ENCODE results near the gene PSEN2. TPM values are rescaled to one million over a fixed set of nuclear protein-coding genes. Genes with fewer than 3 reads are reported as not detected.
A peak's percentile ranks its signal among the peaks of the same experiment; 100 is the strongest.
"Not testable (repeated sequence)": the region's sequence is repeated elsewhere in the genome, so short reads cannot be mapped to it uniquely, and the experiment has no call there.

Gene PSEN2
- total and polyA plus RNA-seq, 4 donors: 11.2 to 15.7 (median 13.3) TPM

GRCh38 chr1:226929260-226930111 lies 59.1 kb downstream of the PSEN2 start:
- H3K27me3 ChIP-seq (ENCODE audit: control insufficient read depth in 1 of 2, insufficient read depth in 2 of 2, low read length in 1 of 2); H3K9me3 ChIP-seq (ENCODE audit: control insufficient read depth, low read length); intact Hi-C loops (cut with DNase I); H3K4me3 ChIP-seq (ENCODE audit: low read length in 2 of 2); H3K36me3 ChIP-seq (ENCODE audit: control insufficient read depth in 1 of 2, insufficient read depth in 2 of 2, low read length in 1 of 2); ATAC-seq (ENCODE audit: low FRiP score); DNase-seq; H3K4me1 ChIP-seq (ENCODE audit: control insufficient read depth in 1 of 2, insufficient read depth in 2 of 2, low read length in 2 of 2); H3K27ac ChIP-seq (ENCODE audit: low read depth in 1 of 2, low read length in 2 of 2): not testable (repeated sequence)
- WGBS, 2 donors: 93 to 98% methylated on average over 5 of the region's 5 CpGs

GRCh38 chr1:226934483-226935237 lies 64.2 kb downstream of the PSEN2 start:
- Histone ChIP-seq H3K4me3 (ENCODE audit: low read length in 2 of 2) (no peak overlapping the region), H3K27me3 (ENCODE audit: control insufficient read depth in 1 of 2, insufficient read depth in 2 of 2, low read length in 1 of 2) (no peaks in the 10 kb centered on the region), H3K4me1 (ENCODE audit: control insufficient read depth in 1 of 2, insufficient read depth in 2 of 2, low read length in 2 of 2) (no peaks in the 10 kb centered on the region), H3K9me3 (ENCODE audit: control insufficient read depth, low read length) (no peaks in the 10 kb centered on the region), H3K36me3 (ENCODE audit: control insufficient read depth in 1 of 2, insufficient read depth in 2 of 2, low read length in 1 of 2) (no peaks in the 10 kb centered on the region), H3K27ac (ENCODE audit: low read depth in 1 of 2, low read length in 2 of 2) (no peak overlapping the region)
- 65 to 99% methylated on average over 3 of the region's 3 CpGs for WGBS, 2 donors
- ATAC-seq (ENCODE audit: low FRiP score) (no peak), DNase-seq (no peak)
- intact Hi-C loops (cut with DNase I): no loop called here

GRCh38 chr1:226937940-226938725 lies 67.7 kb downstream of the PSEN2 start:
- no peaks in the 10 kb centered on the region for H3K27me3 ChIP-seq (ENCODE audit: control insufficient read depth in 1 of 2, insufficient read depth in 2 of 2, low read length in 1 of 2)
- H3K36me3 ChIP-seq (ENCODE audit: control insufficient read depth in 1 of 2, insufficient read depth in 2 of 2, low read length in 1 of 2): no peaks in the 10 kb centered on the region
- H3K4me1 ChIP-seq (ENCODE audit: control insufficient read depth in 1 of 2, insufficient read depth in 2 of 2, low read length in 2 of 2): peaks cover 0 to 4% of the 10 kb centered on the region in 2 donors
- WGBS, 2 donors: 92 to 94% methylated on average over 10 of the region's 10 CpGs
- intact Hi-C loops (cut with DNase I): no loop called here
- H3K4me3 ChIP-seq (ENCODE audit: low read length in 2 of 2): no peak overlapping the region
- H3K27ac ChIP-seq (ENCODE audit: low read depth in 1 of 2, low read length in 2 of 2): peak overlapping the region; percentile 37 to 46
- no peaks in the 10 kb centered on the region for H3K9me3 ChIP-seq (ENCODE audit: control insufficient read depth, low read length)
- DNase-seq (no peak), ATAC-seq (ENCODE audit: low FRiP score) (no peak)

GRCh38 chr1:226938903-226939437 lies 68.6 kb downstream of the PSEN2 start:
- peak; percentile 9 for ATAC-seq (ENCODE audit: low FRiP score)
- Histone ChIP-seq H3K4me1 (ENCODE audit: control insufficient read depth in 1 of 2, insufficient read depth in 2 of 2, low read length in 2 of 2) (peaks cover 0 to 4% of the 10 kb centered on the region in 2 donors), H3K27me3 (ENCODE audit: control insufficient read depth in 1 of 2, insufficient read depth in 2 of 2, low read length in 1 of 2) (no peaks in the 10 kb centered on the region), H3K4me3 (ENCODE audit: low read length in 2 of 2) (peak overlapping the region; percentile 43 to 51), H3K36me3 (ENCODE audit: control insufficient read depth in 1 of 2, insufficient read depth in 2 of 2, low read length in 1 of 2) (no peaks in the 10 kb centered on the region), H3K27ac (ENCODE audit: low read depth in 1 of 2, low read length in 2 of 2) (peak overlapping the region; percentile 57 to 87), H3K9me3 (ENCODE audit: control insufficient read depth, low read length) (no peaks in the 10 kb centered on the region)
- no peak for DNase-seq
- intact Hi-C loops (cut with DNase I): no loop called here
- 11% methylated on average over 12 of the region's 12 CpGs for WGBS, 2 donors

- Histone ChIP-seq H3K27me3 (ENCODE audit: control insufficient read depth in 1 of 2, insufficient read depth in 2 of 2, low read length in 1 of 2) (no peaks in the 10 kb centered on the region), H3K36me3 (ENCODE audit: control insufficient read depth in 1 of 2, insufficient read depth in 2 of 2, low read length in 1 of 2) (no peaks in the 10 kb centered on the region), H3K4me3 (ENCODE audit: low read length in 2 of 2) (peak overlapping the region; percentile 43 to 51), H3K27ac (ENCODE audit: low read depth in 1 of 2, low read length in 2 of 2) (peak overlapping the region; percentile 57 to 87), H3K4me1 (ENCODE audit: control insufficient read depth in 1 of 2, insufficient read depth in 2 of 2, low read length in 2 of 2) (peaks cover 0 to 4% of the 10 kb centered on the region in 2 donors), H3K9me3 (ENCODE audit: control insufficient read depth, low read length) (no peaks in the 10 kb centered on the region)
- DNase-seq (peak; percentile 82 to 83), ATAC-seq (ENCODE audit: low FRiP score) (peak; percentile 79)
- 0% methylated on average over 48 to 51 of the region's 51 CpGs for WGBS, 2 donors
- intact Hi-C loops (cut with DNase I): loop anchor here in 1 of 2 donors (1.0 kb wide), 1 partner anchor 35 kb away; no protein-coding TSS in a partner anchor
Observed at GRCh38 chr1:226939438-226940028, 69.1 kb downstream of the PSEN2 start.

GRCh38 chr1:226940029-226940805 lies 69.8 kb downstream of the PSEN2 start, which contains the start of gene COQ8A:
Gene COQ8A (plus strand): TSS chr1:226940294. CDS start chr1:226961386, 21,092 bp downstream.
- DNase-seq (peak; percentile 99 to 100), ATAC-seq (ENCODE audit: low FRiP score) (peak; percentile 99)
- no peaks in the 10 kb centered on the region for H3K36me3 ChIP-seq (ENCODE audit: control insufficient read depth in 1 of 2, insufficient read depth in 2 of 2, low read length in 1 of 2)
- peaks cover 0 to 4% of the 10 kb centered on the region in 2 donors for H3K4me1 ChIP-seq (ENCODE audit: control insufficient read depth in 1 of 2, insufficient read depth in 2 of 2, low read length in 2 of 2)
- H3K4me3 ChIP-seq (ENCODE audit: low read length in 2 of 2): peak within 1 kb of the TSS; percentile 43 to 51
- 0 to 1% methylated on average over 71 to 73 of the region's 73 CpGs for WGBS, 2 donors
- no peaks in the 10 kb centered on the region for H3K9me3 ChIP-seq (ENCODE audit: control insufficient read depth, low read length)
- intact Hi-C loops (cut with DNase I): loop anchor here in 1 of 2 donors (1.0 kb wide), 1 partner anchor 34 kb away; no protein-coding TSS in a partner anchor
- H3K27ac ChIP-seq (ENCODE audit: low read depth in 1 of 2, low read length in 2 of 2): peak within 1 kb of the TSS; percentile 57 to 87
- no peaks in the 10 kb centered on the region for H3K27me3 ChIP-seq (ENCODE audit: control insufficient read depth in 1 of 2, insufficient read depth in 2 of 2, low read length in 1 of 2)

GRCh38 chr1:226940806-226941067 lies 70.3 kb downstream of the PSEN2 start:
- Histone ChIP-seq H3K4me1 (ENCODE audit: control insufficient read depth in 1 of 2, insufficient read depth in 2 of 2, low read length in 2 of 2) (peaks cover 0 to 4% of the 10 kb centered on the region in 2 donors), H3K9me3 (ENCODE audit: control insufficient read depth, low read length) (no peaks in the 10 kb centered on the region), H3K36me3 (ENCODE audit: control insufficient read depth in 1 of 2, insufficient read depth in 2 of 2, low read length in 1 of 2) (no peaks in the 10 kb centered on the region), H3K27me3 (ENCODE audit: control insufficient read depth in 1 of 2, insufficient read depth in 2 of 2, low read length in 1 of 2) (no peaks in the 10 kb centered on the region), H3K4me3 (ENCODE audit: low read length in 2 of 2) (peak overlapping the region; percentile 33 to 35), H3K27ac (ENCODE audit: low read depth in 1 of 2, low read length in 2 of 2) (no peak overlapping the region)
- ATAC-seq (ENCODE audit: low FRiP score): no peak
- intact Hi-C loops (cut with DNase I): loop anchor here in 1 of 2 donors (1.0 kb wide), 1 partner anchor 34 kb away; no protein-coding TSS in a partner anchor
- DNase-seq: no peak
- WGBS, 2 donors: 53 to 56% methylated on average over 6 of the region's 6 CpGs

All from aorta (tissue), 5 donors.